Stimulated activated CD8-positive, alpha-beta memory T cell treated with anti-CD3 and anti-CD28 coated beads, Interleukin-2, amount 100 ng/mL, for 48 hours (primary cell): ENCODE measurements around the gene ARHGAP26.

Experiments used
- DNase-seq, 2 donors: peaks; one replicate each; pipeline ENCODE4 v3.0.0-alpha.2; 2020; ENCODE audit warnings: low read depth in 2 of 2

ARHGAP26 gene

GRCh38 chr5:143205386-143205785 lies 435.2 kb downstream of the ARHGAP26 start:
- no peak for DNase-seq

GRCh38 chr5:143205883-143206195 lies 435.7 kb downstream of the ARHGAP26 start:
- no peak for DNase-seq

GRCh38 chr5:143206196-143207053 lies 436.2 kb downstream of the ARHGAP26 start:
- DNase-seq, result no peak

- DNase-seq, result no peak
Observed at GRCh38 chr5:143207058-143207457, 436.9 kb downstream of the ARHGAP26 start.

GRCh38 chr5:143207563-143208364 lies 437.6 kb downstream of the ARHGAP26 start:
- DNase-seq, result no peak

DNA sequence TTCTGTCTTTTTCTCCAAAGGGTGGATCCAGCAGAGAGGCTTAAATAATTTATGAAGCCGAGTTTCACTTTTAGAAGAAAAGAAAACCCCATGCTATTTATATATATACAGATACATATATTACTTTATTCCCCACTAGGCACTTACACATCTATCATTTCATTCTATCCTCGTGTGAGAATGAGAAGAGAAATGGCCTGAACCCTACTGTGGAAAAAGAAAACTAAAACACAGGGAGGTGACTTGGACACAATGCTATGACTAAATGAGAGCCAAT lies 438.1 kb downstream of the ARHGAP26 start:
- DNase-seq, result no peak

GRCh38 chr5:143208781-143209510 lies 438.8 kb downstream of the ARHGAP26 start:
- DNase-seq, result no peak

DNA sequence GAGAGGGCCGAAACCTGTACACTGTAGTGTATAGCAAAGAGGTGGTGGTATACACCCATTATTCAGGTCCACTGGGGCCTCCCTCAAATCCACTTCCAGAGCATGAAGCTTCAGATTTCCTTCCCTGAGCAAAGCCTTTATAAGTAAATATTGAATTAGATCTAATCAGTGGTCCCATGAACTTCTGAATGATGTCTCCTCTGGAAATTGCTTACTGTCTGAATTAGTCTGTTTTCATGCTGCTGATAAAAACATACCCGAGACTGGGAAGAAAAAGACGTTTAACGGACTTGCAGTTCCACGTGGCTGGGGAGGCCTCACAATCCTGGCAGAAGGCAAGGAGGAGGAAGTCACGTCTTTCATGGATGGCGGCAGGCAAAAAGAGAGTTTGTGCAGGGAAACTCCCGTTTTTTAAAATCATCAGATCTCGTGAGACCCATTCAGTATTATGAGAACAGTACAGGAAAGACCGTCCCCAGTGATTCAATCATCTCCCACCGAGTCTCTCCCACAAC lies 439.8 kb downstream of the ARHGAP26 start:
- DNase-seq, result no peak

DNA sequence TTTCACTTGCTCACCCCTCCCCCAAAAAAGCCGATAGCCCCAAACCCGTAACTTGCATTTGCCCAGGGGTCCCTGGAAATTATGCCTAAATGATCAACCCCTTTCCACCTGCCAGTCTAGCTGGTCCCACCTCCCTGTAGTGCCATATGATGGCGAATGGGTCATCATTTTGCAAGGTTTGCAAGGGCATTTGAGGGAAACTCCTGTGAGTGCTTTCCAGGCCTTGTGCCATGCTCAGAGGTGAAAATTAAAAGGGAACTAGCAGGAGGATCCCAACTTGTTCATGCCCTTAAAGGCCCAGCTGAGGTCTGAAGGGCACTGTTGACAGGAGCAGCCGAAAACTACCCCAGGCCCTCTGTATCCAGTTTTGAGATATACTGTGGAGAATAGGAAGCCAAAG lies 440.4 kb downstream of the ARHGAP26 start:
- no peak for DNase-seq

GRCh38 chr5:143212261-143212660 lies 442.1 kb downstream of the ARHGAP26 start:
- DNase-seq, result no peak

GRCh38 chr5:143213231-143213850 lies 443.2 kb downstream of the ARHGAP26 start:
- DNase-seq, result no peak

DNA sequence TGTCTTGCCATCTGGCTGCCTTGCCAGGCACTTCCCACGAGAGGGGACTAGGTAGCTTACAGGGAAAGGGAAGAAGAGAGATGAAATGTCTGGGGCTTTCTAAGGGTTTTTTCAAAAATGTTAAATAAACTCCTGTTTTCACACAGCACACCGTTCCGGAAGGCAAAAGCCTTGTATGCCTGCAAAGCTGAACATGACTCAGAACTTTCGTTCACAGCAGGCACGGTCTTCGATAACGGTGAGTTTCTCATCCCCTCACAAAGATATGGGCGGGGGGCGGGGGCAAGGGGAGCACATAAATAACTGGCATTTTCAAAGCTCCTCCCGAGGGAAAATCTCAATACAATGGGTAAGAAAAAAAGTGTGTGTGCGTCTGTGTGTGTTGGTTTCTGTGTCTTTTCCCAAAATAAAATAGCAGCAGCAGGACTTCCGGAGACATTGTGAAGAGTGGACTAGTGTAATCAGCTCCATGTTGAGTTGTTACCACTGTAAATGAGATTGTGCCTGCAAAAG lies 443.7 kb downstream of the ARHGAP26 start:
- no peak for DNase-seq

DNA sequence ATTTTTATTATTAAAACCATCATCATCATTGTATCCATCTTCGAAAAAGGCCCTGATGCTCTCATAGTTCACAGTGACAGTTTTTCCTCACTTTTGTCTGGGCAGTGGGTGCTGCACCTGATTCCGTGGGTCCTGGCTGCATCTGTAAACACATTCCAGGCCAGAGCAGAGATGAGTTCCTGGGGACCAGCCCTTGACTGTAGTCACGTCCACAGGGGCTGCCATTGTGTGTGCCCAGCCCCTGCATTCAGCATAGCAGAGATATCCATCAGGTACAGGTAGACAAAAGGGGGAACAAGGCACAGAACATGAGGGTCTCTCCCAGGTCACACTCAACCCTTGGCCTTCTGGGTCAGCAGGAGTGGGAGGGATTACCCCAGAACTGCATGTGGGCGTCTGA lies 444.3 kb downstream of the ARHGAP26 start:
- no peak for DNase-seq

- no peak for DNase-seq
Observed at GRCh38 chr5:143214890-143215289, 444.7 kb downstream of the ARHGAP26 start.

- DNase-seq, result no peak
Observed at GRCh38 chr5:143215690-143216089, 445.5 kb downstream of the ARHGAP26 start.

GRCh38 chr5:143216211-143216610 lies 446.0 kb downstream of the ARHGAP26 start:
- DNase-seq, result no peak

DNA sequence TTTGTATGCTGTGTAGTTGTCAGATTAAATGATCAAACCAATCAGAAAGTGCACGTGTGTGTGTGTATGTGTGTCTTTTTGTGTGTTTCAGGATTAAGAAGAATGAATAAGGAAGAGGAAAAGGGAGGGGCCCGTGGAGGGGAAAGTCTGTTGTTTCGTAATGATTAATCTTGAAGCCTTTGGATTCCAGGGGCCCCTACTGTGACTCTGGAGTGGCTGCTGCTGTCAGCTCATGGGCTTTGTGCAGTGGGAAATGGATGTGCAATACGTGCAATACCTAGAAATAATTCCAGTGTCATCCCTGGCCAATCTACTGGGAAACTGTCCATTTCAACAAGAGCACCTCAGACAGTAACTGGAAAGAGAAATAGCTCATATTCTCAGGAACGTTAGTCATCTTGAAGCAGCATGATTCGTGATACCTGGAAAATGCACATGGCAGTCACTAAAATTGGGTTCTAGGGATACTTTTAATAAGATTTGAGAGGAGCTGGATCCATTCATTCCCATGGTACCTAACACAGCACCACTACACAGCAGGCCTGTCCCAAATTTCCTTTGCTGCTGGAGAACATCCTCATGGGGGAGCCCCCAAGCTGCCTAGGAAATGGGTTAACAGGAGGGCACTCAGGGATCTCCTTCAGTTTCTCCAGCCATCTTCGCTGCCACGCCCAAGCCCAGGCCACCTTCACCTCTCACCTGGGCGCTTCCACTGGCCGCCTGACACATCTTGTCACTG lies 447.1 kb downstream of the ARHGAP26 start:
- DNase-seq, result no peak

DNA sequence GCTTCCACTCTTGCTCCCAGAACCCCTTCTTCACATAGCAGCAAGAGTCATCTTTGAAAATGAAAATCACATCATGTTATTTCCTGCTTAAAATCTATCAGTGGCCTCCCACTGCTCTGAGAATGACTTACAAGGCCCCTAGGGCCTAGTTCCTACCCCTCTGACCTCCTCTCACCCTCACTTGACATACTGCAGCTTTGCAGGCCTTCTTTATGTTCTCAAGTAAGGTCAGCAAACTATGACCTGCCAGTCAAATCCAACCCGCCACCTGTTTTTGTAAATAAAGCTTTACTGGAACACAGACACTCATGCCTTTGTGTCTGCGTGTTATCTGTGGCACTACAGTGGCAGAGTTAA lies 447.6 kb downstream of the ARHGAP26 start:
- DNase-seq, result no peak

- no peak for DNase-seq
Observed at GRCh38 chr5:143218517-143219170, 448.5 kb downstream of the ARHGAP26 start.

GRCh38 chr5:143219696-143220095 lies 449.5 kb downstream of the ARHGAP26 start:
- no peak for DNase-seq
